Measurements from ENCODE around the gene NRN1L. TPM values are rescaled to one million over a fixed set of nuclear protein-coding genes. Genes with fewer than 3 reads are reported as not detected.

Gene NRN1L
- total RNA-seq, 1 donor from 2014 or later: 1.4 TPM

GRCh38 chr16:67892375-67892774 lies 7.7 kb downstream of the NRN1L start:
- DNase-seq (no peak), ATAC-seq (ENCODE audit: low read depth) (no peak)
- intact Hi-C loops (cut with micrococcal nuclease): loop anchor here (2.0 kb wide), 3 partner anchors 20 to 192 kb away; partner anchors contain the start of genes EDC4, NFATC3 and SLC12A4
- Mint-ChIP-seq H3K27me3 (no peaks in the 10 kb centered on the region), H3K36me3 (ENCODE audit: low read depth) (peaks cover 8% of the 10 kb centered on the region), H3K27ac (peak overlapping the region; percentile 77), H3K4me3 (peak overlapping the region; percentile 84), H3K9me3 (no peaks in the 10 kb centered on the region), H3K4me1 (peaks cover 28% of the 10 kb centered on the region)
- TF ChIP-seq CTCF (IDR thresholded peaks at IDR 0.05): no peak
- ChIA-PET CTCF (interaction anchor here (0.6 to 1.6 kb wide), 3 partner anchors 8 to 165 kb away, joined by 3 to 8 read pairs (median 3); no protein-coding TSS in a partner anchor), POLR2A (interaction anchor here (0.6 to 1.9 kb wide), 7 partner anchors 19 to 370 kb away, joined by 3 to 15 read pairs (median 3); partner anchors contain the start of genes GFOD2, NFATC3, PSMB10 and RANBP10)

GRCh38 chr16:67892899-67893742 lies 8.4 kb downstream of the NRN1L start, which contains the start of gene PSKH1:
TSS of gene PSKH1 (plus strand) at chr16:67893254. CDS start at chr16:67908750, 15,496 bp downstream.
- peaks cover 8% of the 10 kb centered on the region for H3K36me3 Mint-ChIP-seq (ENCODE audit: low read depth)
- CTCF ChIA-PET: interaction anchor here (0.6 to 1.6 kb wide), 3 partner anchors 9 to 141 kb away, joined by 3 to 8 read pairs (median 3); no protein-coding TSS in a partner anchor
- ATAC-seq (ENCODE audit: low read depth): peak; percentile 99

GRCh38 chr16:67893743-67894399 lies 9.2 kb downstream of the NRN1L start:
- no peak for ATAC-seq (ENCODE audit: low read depth)
- ChIA-PET CTCF (interaction anchor here (1.4 kb wide), 1 partner anchor 77 kb away, joined by 3 read pairs; no protein-coding TSS in a partner anchor), POLR2A (interaction anchor here (0.5 to 1.9 kb wide), 4 partner anchors 32 to 327 kb away, joined by 3 to 15 read pairs (median 4); partner anchors contain the start of genes DDX28, DUS2 and PSMB10)
- DNase-seq: no peak
- Mint-ChIP-seq H3K36me3 (ENCODE audit: low read depth) (peaks cover 8% of the 10 kb centered on the region), H3K27me3 (no peaks in the 10 kb centered on the region), H3K27ac (peak overlapping the region; percentile 86), H3K4me3 (peak overlapping the region; percentile 94), H3K9me3 (no peaks in the 10 kb centered on the region), H3K4me1 (peaks cover 31% of the 10 kb centered on the region)
- TF ChIP-seq CTCF (IDR thresholded peaks at IDR 0.05): no peak
- intact Hi-C loops (cut with micrococcal nuclease): loop anchor here (1.0 to 2.0 kb wide), 8 partner anchors 21 to 191 kb away; partner anchors contain the start of genes DDX28, DUS2, EDC4 and NFATC3

More at GRCh38 chr16:67892899-67893742, 8.4 kb downstream of the NRN1L start, which contains the start of gene PSKH1:
- H3K27ac Mint-ChIP-seq: peak within 1 kb of the TSS; percentile 86
- H3K9me3 Mint-ChIP-seq: no peaks in the 10 kb centered on the region
- POLR2A ChIA-PET: interaction anchor here (0.6 to 1.9 kb wide), 9 partner anchors 20 to 371 kb away, joined by 3 to 15 read pairs (median 3); partner anchors contain the start of genes DDX28, DUS2, GFOD2 and NFATC3
- peak within 1 kb of the TSS; percentile 94 for H3K4me3 Mint-ChIP-seq
- no peak for TF ChIP-seq CTCF (IDR thresholded peaks at IDR 0.05)
- DNase-seq: peak; percentile 80
- intact Hi-C loops (cut with micrococcal nuclease): loop anchor here (1.0 to 2.0 kb wide), 8 partner anchors 20 to 192 kb away; partner anchors contain the start of genes DDX28, DUS2, EDC4 and NFATC3
- no peaks in the 10 kb centered on the region for H3K27me3 Mint-ChIP-seq
- H3K4me1 Mint-ChIP-seq: peaks cover 31% of the 10 kb centered on the region

- ATAC-seq (ENCODE audit: low read depth) (no peak), DNase-seq (no peak)
- ChIA-PET POLR2A (interaction anchor here (0.9 kb wide), 1 partner anchor 13 kb away, joined by 3 read pairs; no protein-coding TSS in a partner anchor), CTCF (interaction anchor here (0.8 to 1.1 kb wide), 3 partner anchors 13 to 38 kb away, joined by 3 read pairs; no protein-coding TSS in a partner anchor)
- H3K9me3 Mint-ChIP-seq: no peaks in the 10 kb centered on the region
- TF ChIP-seq CTCF (IDR thresholded peaks at IDR 0.05): no peak
- intact Hi-C loops (cut with micrococcal nuclease): no loop called here
- H3K27me3 Mint-ChIP-seq: no peaks in the 10 kb centered on the region
- peaks cover 14% of the 10 kb centered on the region for H3K36me3 Mint-ChIP-seq (ENCODE audit: low read depth)
- H3K4me1 Mint-ChIP-seq: peaks cover 31% of the 10 kb centered on the region
- no peak overlapping the region for H3K27ac Mint-ChIP-seq
- H3K4me3 Mint-ChIP-seq: no peak overlapping the region
Measured at GRCh38 chr16:67897231-67897630, 12.5 kb downstream of the NRN1L start.
